Osteoblast (primary cell): ENCODE results near the gene KIRREL2. TPM values are rescaled to one million over a fixed set of nuclear protein-coding genes. Genes with fewer than 3 reads are reported as not detected.
"Not testable (repeated sequence)": the region's sequence is repeated elsewhere in the genome, so short reads cannot be mapped to it uniquely, and the experiment has no call there.

Experiments used
- DNase-seq: peaks from one replicate; pipeline ENCODE4 v3.0.0; 2011; ENCODE audit warnings: low spot score, mixed read lengths; ENCODE audit not compliant: insufficient read length; ENCODE audit errors: missing footprints
- H2AFZ ChIP-seq: 2 replicates; pipeline ENCODE4 v1.6.0; 2011; ENCODE audit warnings: mild to moderate bottlenecking, low read length
- H3K27ac ChIP-seq: 2 replicates; pipeline ENCODE4 v1.5.1; 2011; ENCODE audit warnings: mild to moderate bottlenecking, low read depth, low read length, moderate library complexity
- H3K27me3 ChIP-seq: 2 replicates; pipeline ENCODE4 v1.6.0; 2012; ENCODE audit warnings: mild to moderate bottlenecking, control low read depth, inconsistent platforms, low read length, moderate library complexity; ENCODE audit not compliant: insufficient read depth
- H3K36me3 ChIP-seq: 2 replicates; pipeline ENCODE4 v1.5.1; 2011; ENCODE audit warnings: mild to moderate bottlenecking, low read length, control low read depth, moderate library complexity; ENCODE audit not compliant: insufficient read depth
- H3K4me1 ChIP-seq: 2 replicates; pipeline ENCODE4 v1.5.1; 2011; ENCODE audit warnings: mild to moderate bottlenecking, low read length, control low read depth, moderate library complexity; ENCODE audit not compliant: insufficient read depth
- H3K4me2 ChIP-seq: 2 replicates; pipeline ENCODE4 v1.6.0; 2011; ENCODE audit warnings: mild to moderate bottlenecking, low read length; ENCODE audit not compliant: insufficient read depth
- H3K4me3 ChIP-seq: fragments of 200-600 bp; sonication (generic); 3 replicates; pipeline ENCODE4 v1.5.1; 2012; ENCODE audit warnings: mild to moderate bottlenecking, low read length, inconsistent platforms; ENCODE audit not compliant: insufficient read depth
- H3K79me2 ChIP-seq: 2 replicates; pipeline ENCODE4 v1.6.0; 2012; ENCODE audit warnings: mild to moderate bottlenecking, low read length, control low read depth, inconsistent platforms; ENCODE audit not compliant: insufficient read depth
- H3K9me3 ChIP-seq: 2 replicates; pipeline ENCODE4 v1.5.1; 2011; ENCODE audit warnings: low read depth, low read length, control low read depth
- H4K20me1 ChIP-seq: 2 replicates; pipeline ENCODE4 v1.6.0; 2012; ENCODE audit warnings: mild to moderate bottlenecking, low read length, control low read depth; ENCODE audit not compliant: insufficient read depth
- total RNA-seq: library from RNA; depleted of rRNA; stranded (reverse); fragments of >200 nt; gene quantifications from 2 replicates; pipeline ENCODE4 v1.2.3, GENCODE V29; 2012
- TF ChIP-seq, protein P1 (sequence below): IDR thresholded peaks from 2 replicates; pipeline ENCODE4 v1.5.1; 2011; ENCODE audit warnings: mild to moderate bottlenecking, low read depth, low read length, moderate library complexity; ENCODE audit errors: extremely low read depth

KIRREL2 gene
- total RNA-seq, 1 donor = not detected

DNA sequence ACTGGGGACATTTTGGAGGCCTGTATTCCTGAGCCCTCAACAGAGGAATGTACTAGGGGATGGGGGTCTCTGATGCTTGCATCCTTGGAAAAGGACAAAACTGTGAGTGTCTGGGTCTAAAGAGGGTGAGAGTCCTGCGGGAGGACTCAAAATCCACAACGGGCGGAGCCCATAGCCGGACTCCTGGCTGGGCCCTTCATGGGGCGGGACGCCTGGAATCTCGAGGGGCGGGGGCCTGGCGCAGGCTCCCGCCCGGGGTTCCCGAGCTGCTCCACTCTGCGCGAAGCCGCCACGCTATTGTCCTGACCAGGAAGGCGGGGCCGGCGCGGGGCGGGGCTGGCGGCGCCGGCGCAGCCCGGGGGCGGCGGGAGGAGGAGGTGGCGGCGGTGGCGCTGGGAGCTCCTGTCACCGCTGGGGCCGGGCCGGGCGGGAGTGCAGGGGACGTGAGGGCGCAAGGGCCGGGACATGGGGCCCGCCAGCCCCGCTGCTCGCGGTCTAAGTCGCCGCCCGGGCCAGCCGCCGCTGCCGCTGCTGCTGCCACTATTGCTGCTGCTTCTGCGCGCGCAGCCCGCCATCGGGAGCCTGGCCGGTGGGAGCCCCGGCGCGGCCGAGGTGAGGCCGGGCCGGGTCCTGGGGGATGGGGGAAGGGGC is 11.6 kb downstream of the KIRREL2 start, which contains the start of gene APLP1:
Gene APLP1, plus strand, starts transcription at position 403 of the 651 bp plus-strand sequence. Its CDS starts 63 bp downstream, at position 466.
- Histone ChIP-seq H4K20me1 (no peaks in the 10 kb centered on the region), H3K4me3 (peak within 1 kb of the TSS; percentile 53), H3K4me1 (no peaks in the 10 kb centered on the region), H3K79me2 (no peaks in the 10 kb centered on the region), H3K4me2 (peak within 1 kb of the TSS; percentile 61), H3K9me3 (no peaks in the 10 kb centered on the region), H3K36me3 (no peaks in the 10 kb centered on the region), H3K27ac (no peak within 1 kb of the TSS), H3K27me3 (peaks cover 18% of the 10 kb centered on the region), H2AFZ (no peak within 1 kb of the TSS)
- peak; percentile 94 for DNase-seq
- TF ChIP-seq, protein P1, sequence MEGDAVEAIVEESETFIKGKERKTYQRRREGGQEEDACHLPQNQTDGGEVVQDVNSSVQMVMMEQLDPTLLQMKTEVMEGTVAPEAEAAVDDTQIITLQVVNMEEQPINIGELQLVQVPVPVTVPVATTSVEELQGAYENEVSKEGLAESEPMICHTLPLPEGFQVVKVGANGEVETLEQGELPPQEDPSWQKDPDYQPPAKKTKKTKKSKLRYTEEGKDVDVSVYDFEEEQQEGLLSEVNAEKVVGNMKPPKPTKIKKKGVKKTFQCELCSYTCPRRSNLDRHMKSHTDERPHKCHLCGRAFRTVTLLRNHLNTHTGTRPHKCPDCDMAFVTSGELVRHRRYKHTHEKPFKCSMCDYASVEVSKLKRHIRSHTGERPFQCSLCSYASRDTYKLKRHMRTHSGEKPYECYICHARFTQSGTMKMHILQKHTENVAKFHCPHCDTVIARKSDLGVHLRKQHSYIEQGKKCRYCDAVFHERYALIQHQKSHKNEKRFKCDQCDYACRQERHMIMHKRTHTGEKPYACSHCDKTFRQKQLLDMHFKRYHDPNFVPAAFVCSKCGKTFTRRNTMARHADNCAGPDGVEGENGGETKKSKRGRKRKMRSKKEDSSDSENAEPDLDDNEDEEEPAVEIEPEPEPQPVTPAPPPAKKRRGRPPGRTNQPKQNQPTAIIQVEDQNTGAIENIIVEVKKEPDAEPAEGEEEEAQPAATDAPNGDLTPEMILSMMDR = no peak

- no peak overlapping the region for H2AFZ ChIP-seq
- no peaks in the 10 kb centered on the region for H3K9me3 ChIP-seq
- DNase-seq = peak; percentile 82
- no peaks in the 10 kb centered on the region for H4K20me1 ChIP-seq
- no peaks in the 10 kb centered on the region for H3K79me2 ChIP-seq
- H3K4me2 ChIP-seq = peak overlapping the region; percentile 61
- no peak overlapping the region for H3K27ac ChIP-seq
- H3K4me3 ChIP-seq = peak overlapping the region; percentile 53
- peaks cover 18% of the 10 kb centered on the region for H3K27me3 ChIP-seq
- H3K4me1 ChIP-seq = no peaks in the 10 kb centered on the region
- no peaks in the 10 kb centered on the region for H3K36me3 ChIP-seq
- TF ChIP-seq, protein P1 = no peak
These were observed 12.2 kb downstream of the KIRREL2 start for GRCh38 chr19:35868823-35869326.

GRCh38 chr19:35869327-35870123 is 12.8 kb downstream of the KIRREL2 start:
- Histone ChIP-seq H4K20me1 (no peaks in the 10 kb centered on the region), H3K4me2 (peak overlapping the region; percentile 61), H3K4me3 (peak overlapping the region; percentile 53), H2AFZ (no peak overlapping the region), H3K27me3 (peaks cover 18% of the 10 kb centered on the region), H3K9me3 (no peaks in the 10 kb centered on the region), H3K36me3 (no peaks in the 10 kb centered on the region), H3K27ac (no peak overlapping the region), H3K79me2 (no peaks in the 10 kb centered on the region), H3K4me1 (no peaks in the 10 kb centered on the region)
- DNase-seq = peak; percentile 95
- TF ChIP-seq, protein P1 = no peak

DNA sequence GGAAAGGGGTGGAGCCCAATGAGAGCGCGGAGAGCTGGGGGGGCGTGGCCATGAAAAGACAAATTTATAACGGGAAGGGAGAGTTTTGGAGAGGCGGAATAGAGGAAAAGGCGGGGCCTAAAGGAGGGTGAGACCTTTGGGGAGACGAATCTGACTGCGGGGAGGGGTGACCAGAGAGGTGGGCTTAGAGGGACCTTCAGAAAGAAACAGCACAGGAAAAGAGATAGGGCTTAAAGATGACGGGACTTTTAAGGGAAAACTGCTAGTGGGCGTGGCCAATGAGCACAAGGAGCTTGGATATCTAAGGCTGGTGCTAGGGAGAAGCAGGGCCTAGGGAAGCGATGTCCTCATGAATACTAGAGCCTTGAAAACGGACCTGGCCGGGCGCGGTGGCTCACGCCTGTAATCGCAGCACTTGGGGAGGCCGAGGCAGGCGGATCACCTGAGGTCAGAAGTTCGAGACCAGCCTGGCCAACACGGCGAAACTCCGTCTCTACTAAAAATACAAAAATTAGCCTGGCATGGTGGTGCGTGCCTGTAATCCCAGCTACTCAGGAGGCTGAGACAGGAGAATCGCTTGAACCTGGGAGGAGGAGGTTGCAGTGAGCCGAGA is 13.5 kb downstream of the KIRREL2 start:
- not testable (repeated sequence) for H3K27ac ChIP-seq, H3K9me3 ChIP-seq, H3K36me3 ChIP-seq, H2AFZ ChIP-seq, H4K20me1 ChIP-seq, H3K4me1 ChIP-seq, H3K4me3 ChIP-seq, H3K79me2 ChIP-seq
- H3K27me3 ChIP-seq = peaks cover 18% of the 10 kb centered on the region
- peak; percentile 11 for DNase-seq
- H3K4me2 ChIP-seq = peak overlapping the region; percentile 61
